WTC11 (cell line): ENCODE measurements around the gene NCKAP5L. TPM values are rescaled to one million over a fixed set of nuclear protein-coding genes. Genes with fewer than 3 reads are reported as not detected.

ENCODE experiments used
- ATAC-seq: fragments of 200-7000 bp; cut with Tn5 transposase; 2 replicates; pipeline ENCODE4 v1.10.0; 2021; ENCODE audit warnings: mild to moderate bottlenecking, moderate library complexity
- CTCF ChIA-PET: fragments of 300-600 bp; sonication (Branson Sonifier 250); formaldehyde crosslinking; loops from one replicate; lab custom pipeline; 2021; ENCODE audit warnings: antibody characterized with exemption; lab: Charles Lee
- POLR2A ChIA-PET: fragments of 350-600 bp; sonication (Branson Sonifier 250); formaldehyde crosslinking; loops from one replicate; lab custom pipeline; 2021; ENCODE audit warnings: antibody characterized with exemption; lab: Charles Lee
- DNase-seq: peaks from one replicate; pipeline ENCODE4 v3.0.0; 2021; ENCODE audit warnings: low spot score
- H3K27ac Mint-ChIP-seq: 2 replicates; pipeline ENCODE4 v1.8.0; 2021; ENCODE audit warnings: mixed read lengths
- H3K27me3 Mint-ChIP-seq: 2 replicates; pipeline ENCODE4 v1.8.0; 2021; ENCODE audit warnings: low read depth, mild to moderate bottlenecking, moderate library complexity, mixed read lengths
- H3K36me3 Mint-ChIP-seq: 2 replicates; pipeline ENCODE4 v1.8.0; 2021; ENCODE audit warnings: mixed read lengths
- H3K4me1 Mint-ChIP-seq: 2 replicates; pipeline ENCODE4 v1.8.0; 2022; ENCODE audit warnings: mixed read lengths
- H3K4me3 Mint-ChIP-seq: 2 replicates; pipeline ENCODE4 v1.8.0; 2021; ENCODE audit warnings: mild to moderate bottlenecking, moderate library complexity, mixed read lengths
- H3K9me3 Mint-ChIP-seq: 2 replicates; pipeline ENCODE4 v1.8.0; 2021; ENCODE audit warnings: mixed read lengths
- ARID4B ChIP-seq: sonication (generic); formaldehyde crosslinking; IDR thresholded peaks from 2 replicates; pipeline ENCODE4 v1.8.0; 2023; ENCODE audit warnings: missing genetic modification reagents, mild to moderate bottlenecking, borderline replicate concordance
- ATF3 ChIP-seq: sonication (generic); formaldehyde crosslinking; conservative IDR thresholded peaks from 2 replicates; pipeline ENCODE4 v1.8.1; 2022; ENCODE audit warnings: mild to moderate bottlenecking, missing genetic modification reagents
- ATF6 ChIP-seq: sonication (generic); formaldehyde crosslinking; IDR thresholded peaks from 2 replicates; pipeline ENCODE4 v1.8.1; 2023; ENCODE audit warnings: mild to moderate bottlenecking, missing genetic modification reagents
- E2F1 ChIP-seq: sonication (generic); formaldehyde crosslinking; IDR thresholded peaks from 2 replicates; pipeline ENCODE4 v1.8.0; 2022; ENCODE audit warnings: mild to moderate bottlenecking, missing genetic modification reagents
- GRHL2 ChIP-seq: fragments of 250-450 bp; sonication (Bioruptor Pico); IDR thresholded peaks from 2 replicates; pipeline ENCODE4 v1.8.0; 2022; ENCODE audit warnings: mild to moderate bottlenecking, moderate library complexity; ENCODE audit not compliant: insufficient replicate concordance, severe bottlenecking
- GTF2I ChIP-seq: fragments of 250-450 bp; sonication (Bioruptor Pico); conservative IDR thresholded peaks from 2 replicates; pipeline ENCODE4 v1.4.0; 2021; ENCODE audit warnings: mild to moderate bottlenecking
- HMGXB4 ChIP-seq: sonication (generic); formaldehyde crosslinking; IDR thresholded peaks from 2 replicates; pipeline ENCODE4 v1.8.1; 2023; ENCODE audit warnings: mild to moderate bottlenecking, moderate library complexity, missing genetic modification reagents
- IRF2 ChIP-seq: sonication (generic); formaldehyde crosslinking; IDR thresholded peaks from 2 replicates; pipeline ENCODE4 v1.8.0; 2022; ENCODE audit warnings: low read depth, missing genetic modification reagents, borderline replicate concordance
- KAT7 ChIP-seq: sonication (generic); formaldehyde crosslinking; IDR thresholded peaks from 2 replicates; pipeline ENCODE4 v1.8.1; 2023; ENCODE audit warnings: missing genetic modification reagents, mild to moderate bottlenecking, borderline replicate concordance
- PRDM15 ChIP-seq: sonication (generic); formaldehyde crosslinking; IDR thresholded peaks from 2 replicates; pipeline ENCODE4 v1.8.0; 2022; ENCODE audit warnings: missing genetic modification reagents
- RELA ChIP-seq: sonication (generic); formaldehyde crosslinking; IDR thresholded peaks from 2 replicates; pipeline ENCODE4 v1.8.1; 2022; ENCODE audit warnings: missing genetic modification reagents, mild to moderate bottlenecking, borderline replicate concordance
- SOX15 ChIP-seq: fragments of 250-450 bp; sonication (Bioruptor Pico); IDR thresholded peaks from 2 replicates; pipeline ENCODE4 v1.9.0; 2021; ENCODE audit warnings: mild to moderate bottlenecking
- SP1 ChIP-seq: sonication (generic); formaldehyde crosslinking; conservative IDR thresholded peaks from 2 replicates; pipeline ENCODE4 v1.8.1; 2022; ENCODE audit warnings: missing genetic modification reagents
- ZNF281 ChIP-seq: sonication (generic); formaldehyde crosslinking; IDR thresholded peaks from 2 replicates; pipeline ENCODE4 v1.8.0; 2023; ENCODE audit warnings: mild to moderate bottlenecking, missing genetic modification reagents
- ZNF396 ChIP-seq: fragments of 250-450 bp; sonication (Bioruptor Pico); IDR thresholded peaks from 2 replicates; pipeline ENCODE4 v1.8.0; 2021; ENCODE audit warnings: mild to moderate bottlenecking, moderate library complexity, borderline replicate concordance
- ZSCAN18 ChIP-seq: fragments of 250-450 bp; sonication (Bioruptor Pico); IDR thresholded peaks from 2 replicates; pipeline ENCODE4 v2.1.2; 2022; ENCODE audit warnings: mild to moderate bottlenecking, moderate library complexity
- total RNA-seq: library from RNA; stranded (reverse); gene quantifications from 3 replicates; pipeline ENCODE4 v1.2.3, GENCODE V29; 2021

Gene NCKAP5L
- total RNA-seq, 1 experiment from 2014 or later, result 27.8 TPM

- TF ChIP-seq PRDM15 (CRISPR knock-in tag), result no peak
- no peak for TF ChIP-seq GRHL2
- no peak for TF ChIP-seq ATF3 (CRISPR knock-in tag)
- no peak for TF ChIP-seq ATF6 (CRISPR knock-in tag)
- no peak for TF ChIP-seq E2F1 (CRISPR knock-in tag)
- TF ChIP-seq SP1 (CRISPR knock-in tag), result no peak
- no peak for TF ChIP-seq SOX15 (CRISPR knock-in tag)
Measured at GRCh38 chr12:49831717-49832116, 3.5 kb upstream of the NCKAP5L start (continued).

GRCh38 chr12:49827401-49828099 lies 663 bp downstream of the NCKAP5L start:
- Mint-ChIP-seq H3K27me3 (no peaks in the 10 kb centered on the region; the same call in 1 of the 2 replicates), H3K9me3 (no peaks in the 10 kb centered on the region), H3K36me3 (peaks cover 4% of the 10 kb centered on the region), H3K27ac (peak overlapping the region; percentile 74; the same call in 1 of the 2 replicates), H3K4me1 (peaks cover 33% of the 10 kb centered on the region), H3K4me3 (peak overlapping the region; percentile 93)
- DNase-seq (peak; percentile 78), ATAC-seq (peak; percentile 38)
- CTCF ChIA-PET, result interaction anchor here (0.6 to 4.8 kb wide), 17 partner anchors 10 to 243 kb away, joined by 3 to 33 read pairs (median 5); partner anchors contain the start of genes BCDIN3D, RACGAP1 and TMBIM6
- POLR2A ChIA-PET, result interaction anchor here (0.5 to 1.4 kb wide), 13 partner anchors 11 to 1229 kb away, joined by 3 to 6 read pairs (median 3); partner anchors contain the start of gene TMBIM6
- TF ChIP-seq ZSCAN18, result no peak
- TF ChIP-seq GTF2I (CRISPR knock-in tag), result no peak
- TF ChIP-seq HMGXB4 (CRISPR knock-in tag), result peak; percentile 53; the same call in 1 of the 2 replicates
- TF ChIP-seq RELA (CRISPR knock-in tag), result no peak
- 0 out of 2 replicates have a peak, but pooled peaks have one; percentile 58 for TF ChIP-seq ARID4B (CRISPR knock-in tag)
- no peak for TF ChIP-seq ZNF396 (CRISPR knock-in tag)
- TF ChIP-seq IRF2, result no peak
- TF ChIP-seq ZNF281 (CRISPR knock-in tag), result 0 out of 2 replicates have a peak, but pooled peaks have one; percentile 51
- TF ChIP-seq KAT7 (CRISPR knock-in tag), result 0 out of 2 replicates have a peak, but pooled peaks have one; percentile 16
